ENCODE measurements around the gene EME2.
A peak's percentile ranks its signal among the peaks of the same experiment; 100 is the strongest.

Gene EME2

GRCh38 chr16:1761751-1762150 lies 10.9 kb upstream of the EME2 start:
- Histone ChIP-seq H3K9ac (ENCODE audit: low read length) (no peak overlapping the region), H4K8ac (ENCODE audit: low read length) (no peak overlapping the region), H3K9me3 (ENCODE audit: control insufficient read depth, low read length) (no peaks in the 10 kb centered on the region), H4K91ac (ENCODE audit: low read length) (no peak overlapping the region), H2BK120ac (ENCODE audit: low read depth, low read length) (no peak overlapping the region), H2AK5ac (ENCODE audit: low read length, severe bottlenecking) (no peak overlapping the region), H2BK12ac (ENCODE audit: low read length in 2 of 2) (no peak overlapping the region), H3K4ac (ENCODE audit: low read depth in 1 of 2, low read length in 2 of 2) (no peak overlapping the region), H3K27ac (ENCODE audit: low read length, poor library complexity, severe bottlenecking) (no peak overlapping the region), H3K4me3 (ENCODE audit: insufficient read depth in 1 of 2, low read depth in 1 of 2, low read length in 2 of 2) (no peak overlapping the region), H3K23ac (ENCODE audit: low read length in 2 of 2) (no peak overlapping the region), H3K4me1 (ENCODE audit: control insufficient read depth, insufficient read depth, low read depth, low read length) (peaks cover 16% of the 10 kb centered on the region), H3K27me3 (ENCODE audit: control insufficient read depth in 1 of 2, insufficient read depth in 1 of 2, low read length in 2 of 2) (no peaks in the 10 kb centered on the region), H3K14ac (ENCODE audit: low read length in 2 of 2) (no peak overlapping the region), H3K36me3 (ENCODE audit: control insufficient read depth in 1 of 2, insufficient read depth in 2 of 2, low read depth in 1 of 2, low read length in 2 of 2) (peaks cover 75 to 96% of the 10 kb centered on the region in 2 experiments), H3K79me1 (replicated peaks; ENCODE audit: low read length, poor library complexity, severe bottlenecking) (peaks cover 25% of the 10 kb centered on the region), H2BK15ac (ENCODE audit: low read depth, poor library complexity, severe bottlenecking) (no peak overlapping the region), H2BK5ac (ENCODE audit: low read depth, low read length, poor library complexity, severe bottlenecking) (no peak overlapping the region), H3K18ac (ENCODE audit: low read depth in 1 of 2, low read length in 2 of 2) (no peak overlapping the region), H3K4me2 (ENCODE audit: low read length, poor library complexity, severe bottlenecking) (no peak overlapping the region), H2AFZ (ENCODE audit: low read depth, low read length) (no peak overlapping the region)
- 96% methylated on average over 15 of the region's 15 CpGs for WGBS
- DNase-seq = no peak

GRCh38 chr16:1762196-1762878 lies 10.3 kb upstream of the EME2 start:
- Histone ChIP-seq H4K91ac (ENCODE audit: low read length) (peak overlapping the region; percentile 11), H2BK120ac (ENCODE audit: low read depth, low read length) (no peak overlapping the region), H3K27me3 (ENCODE audit: control insufficient read depth in 1 of 2, insufficient read depth in 1 of 2, low read length in 2 of 2) (no peaks in the 10 kb centered on the region), H3K4me2 (ENCODE audit: low read length, poor library complexity, severe bottlenecking) (no peak overlapping the region), H3K4me3 (ENCODE audit: insufficient read depth in 1 of 2, low read depth in 1 of 2, low read length in 2 of 2) (no peak overlapping the region), H2BK5ac (ENCODE audit: low read depth, low read length, poor library complexity, severe bottlenecking) (no peak overlapping the region), H2BK15ac (ENCODE audit: low read depth, poor library complexity, severe bottlenecking) (no peak overlapping the region), H3K14ac (ENCODE audit: low read length in 2 of 2) (no peak overlapping the region), H2AK5ac (ENCODE audit: low read length, severe bottlenecking) (no peak overlapping the region), H3K36me3 (ENCODE audit: control insufficient read depth in 1 of 2, insufficient read depth in 2 of 2, low read depth in 1 of 2, low read length in 2 of 2) (peaks cover 80 to 100% of the 10 kb centered on the region in 2 experiments), H3K4ac (ENCODE audit: low read depth in 1 of 2, low read length in 2 of 2) (no peak overlapping the region), H3K18ac (ENCODE audit: low read depth in 1 of 2, low read length in 2 of 2) (no peak overlapping the region), H3K4me1 (ENCODE audit: control insufficient read depth, insufficient read depth, low read depth, low read length) (peaks cover 16% of the 10 kb centered on the region), H2AFZ (ENCODE audit: low read depth, low read length) (no peak overlapping the region), H4K8ac (ENCODE audit: low read length) (no peak overlapping the region), H3K9me3 (ENCODE audit: control insufficient read depth, low read length) (no peaks in the 10 kb centered on the region), H3K9ac (ENCODE audit: low read length) (no peak overlapping the region), H3K23ac (ENCODE audit: low read length in 2 of 2) (no peak overlapping the region), H3K27ac (ENCODE audit: low read length, poor library complexity, severe bottlenecking) (no peak overlapping the region), H2BK12ac (ENCODE audit: low read length in 2 of 2) (no peak overlapping the region), H3K79me1 (replicated peaks; ENCODE audit: low read length, poor library complexity, severe bottlenecking) (peaks cover 24% of the 10 kb centered on the region)
- WGBS = 96% methylated on average over 26 of the region's 30 CpGs
- DNase-seq = no peak

- 91% methylated on average over 24 of the region's 24 CpGs for WGBS
- no peak overlapping the region for H3K14ac ChIP-seq (ENCODE audit: low read length in 2 of 2)
- no peak overlapping the region for H3K18ac ChIP-seq (ENCODE audit: low read depth in 1 of 2, low read length in 2 of 2)
- H3K9ac ChIP-seq (ENCODE audit: low read length) = no peak overlapping the region
- H3K27me3 ChIP-seq (ENCODE audit: control insufficient read depth in 1 of 2, insufficient read depth in 1 of 2, low read length in 2 of 2) = no peaks in the 10 kb centered on the region
- H2AK5ac ChIP-seq (ENCODE audit: low read length, severe bottlenecking) = no peak overlapping the region
- H3K4ac ChIP-seq (ENCODE audit: low read depth in 1 of 2, low read length in 2 of 2) = no peak overlapping the region
- H3K9me3 ChIP-seq (ENCODE audit: control insufficient read depth, low read length) = no peaks in the 10 kb centered on the region
- H3K4me1 ChIP-seq (ENCODE audit: control insufficient read depth, insufficient read depth, low read depth, low read length) = peaks cover 16% of the 10 kb centered on the region
- H2BK12ac ChIP-seq (ENCODE audit: low read length in 2 of 2) = no peak overlapping the region
- H2BK15ac ChIP-seq (ENCODE audit: low read depth, poor library complexity, severe bottlenecking) = no peak overlapping the region
- peaks cover 20% of the 10 kb centered on the region for H3K79me1 ChIP-seq (replicated peaks; ENCODE audit: low read length, poor library complexity, severe bottlenecking)
- no peak overlapping the region for H3K23ac ChIP-seq (ENCODE audit: low read length in 2 of 2)
- H3K4me3 ChIP-seq (ENCODE audit: insufficient read depth in 1 of 2, low read depth in 1 of 2, low read length in 2 of 2) = no peak overlapping the region
- H3K4me2 ChIP-seq (ENCODE audit: low read length, poor library complexity, severe bottlenecking) = no peak overlapping the region
- no peak overlapping the region for H3K27ac ChIP-seq (ENCODE audit: low read length, poor library complexity, severe bottlenecking)
- peaks cover 83 to 100% of the 10 kb centered on the region in 2 experiments for H3K36me3 ChIP-seq (ENCODE audit: control insufficient read depth in 1 of 2, insufficient read depth in 2 of 2, low read depth in 1 of 2, low read length in 2 of 2)
- no peak overlapping the region for H2BK120ac ChIP-seq (ENCODE audit: low read depth, low read length)
- DNase-seq = no peak
- no peak overlapping the region for H4K91ac ChIP-seq (ENCODE audit: low read length)
- peak overlapping the region; percentile 19 for H4K8ac ChIP-seq (ENCODE audit: low read length)
- no peak overlapping the region for H2BK5ac ChIP-seq (ENCODE audit: low read depth, low read length, poor library complexity, severe bottlenecking)
- no peak overlapping the region for H2AFZ ChIP-seq (ENCODE audit: low read depth, low read length)
Observed at GRCh38 chr16:1762879-1763520, 9.6 kb upstream of the EME2 start.

- no peak overlapping the region for H3K27ac ChIP-seq (ENCODE audit: low read length, poor library complexity, severe bottlenecking)
- H3K4ac ChIP-seq (ENCODE audit: low read depth in 1 of 2, low read length in 2 of 2) = no peak overlapping the region
- no peak overlapping the region for H2AFZ ChIP-seq (ENCODE audit: low read depth, low read length)
- H3K9me3 ChIP-seq (ENCODE audit: control insufficient read depth, low read length) = no peaks in the 10 kb centered on the region
- H3K4me1 ChIP-seq (ENCODE audit: control insufficient read depth, insufficient read depth, low read depth, low read length) = peaks cover 16% of the 10 kb centered on the region
- H3K14ac ChIP-seq (ENCODE audit: low read length in 2 of 2) = no peak overlapping the region
- peak; percentile 33 for DNase-seq
- H4K8ac ChIP-seq (ENCODE audit: low read length) = no peak overlapping the region
- no peak overlapping the region for H3K23ac ChIP-seq (ENCODE audit: low read length in 2 of 2)
- no peaks in the 10 kb centered on the region for H3K27me3 ChIP-seq (ENCODE audit: control insufficient read depth in 1 of 2, insufficient read depth in 1 of 2, low read length in 2 of 2)
- H3K18ac ChIP-seq (ENCODE audit: low read depth in 1 of 2, low read length in 2 of 2) = no peak overlapping the region
- no peak overlapping the region for H4K91ac ChIP-seq (ENCODE audit: low read length)
- peaks cover 83 to 100% of the 10 kb centered on the region in 2 experiments for H3K36me3 ChIP-seq (ENCODE audit: control insufficient read depth in 1 of 2, insufficient read depth in 2 of 2, low read depth in 1 of 2, low read length in 2 of 2)
- no peak overlapping the region for H2BK120ac ChIP-seq (ENCODE audit: low read depth, low read length)
- H2BK15ac ChIP-seq (ENCODE audit: low read depth, poor library complexity, severe bottlenecking) = no peak overlapping the region
- H2BK12ac ChIP-seq (ENCODE audit: low read length in 2 of 2) = no peak overlapping the region
- H2AK5ac ChIP-seq (ENCODE audit: low read length, severe bottlenecking) = no peak overlapping the region
- H3K9ac ChIP-seq (ENCODE audit: low read length) = no peak overlapping the region
- H3K4me2 ChIP-seq (ENCODE audit: low read length, poor library complexity, severe bottlenecking) = no peak overlapping the region
- H3K4me3 ChIP-seq (ENCODE audit: insufficient read depth in 1 of 2, low read depth in 1 of 2, low read length in 2 of 2) = no peak overlapping the region
- WGBS = 71% methylated on average over 72 of the region's 81 CpGs
- no peak overlapping the region for H2BK5ac ChIP-seq (ENCODE audit: low read depth, low read length, poor library complexity, severe bottlenecking)
- peaks cover 14% of the 10 kb centered on the region for H3K79me1 ChIP-seq (replicated peaks; ENCODE audit: low read length, poor library complexity, severe bottlenecking)
Observed at GRCh38 chr16:1763521-1764511, 8.8 kb upstream of the EME2 start.
